Transverse colon (tissue), 4 donors: ENCODE results near the gene ATP13A1.

Experiments used
- POLR2A ChIP-seq: fragments of 450-650 bp; IDR thresholded peaks from one replicate; pipeline ENCODE4 v1.6.1; 2016; ENCODE audit warnings: antibody characterized with exemption, mild to moderate bottlenecking, moderate library complexity
- POLR2AphosphoS5 ChIP-seq, 3 donors: sonication (generic); formaldehyde crosslinking; IDR thresholded peaks; one replicate each; pipeline ENCODE4 v1.6.1; 2016; ENCODE audit warnings: antibody characterized with exemption in 3 of 3
- TF ChIP-seq, protein P1 (sequence below), 5 experiments: fragments of 200-600 bp in 3 of 5; fragments of 450-650 bp in 2 of 5; sonication (generic) in 3 of 5; IDR thresholded peaks; 1 replicate in 2 of 5; 2 replicates in 3 of 5; pipeline ENCODE4 v1.5.1; 2016 to 2017; ENCODE audit warnings: antibody characterized with exemption in 5 of 5, inconsistent platforms in 3 of 5, mild to moderate bottlenecking in 2 of 5, moderate library complexity in 1 of 5

GRCh38 chr19:19633711-19634515, 29.6 kb downstream of the ATP13A1 start:
- TF ChIP-seq, protein P1, sequence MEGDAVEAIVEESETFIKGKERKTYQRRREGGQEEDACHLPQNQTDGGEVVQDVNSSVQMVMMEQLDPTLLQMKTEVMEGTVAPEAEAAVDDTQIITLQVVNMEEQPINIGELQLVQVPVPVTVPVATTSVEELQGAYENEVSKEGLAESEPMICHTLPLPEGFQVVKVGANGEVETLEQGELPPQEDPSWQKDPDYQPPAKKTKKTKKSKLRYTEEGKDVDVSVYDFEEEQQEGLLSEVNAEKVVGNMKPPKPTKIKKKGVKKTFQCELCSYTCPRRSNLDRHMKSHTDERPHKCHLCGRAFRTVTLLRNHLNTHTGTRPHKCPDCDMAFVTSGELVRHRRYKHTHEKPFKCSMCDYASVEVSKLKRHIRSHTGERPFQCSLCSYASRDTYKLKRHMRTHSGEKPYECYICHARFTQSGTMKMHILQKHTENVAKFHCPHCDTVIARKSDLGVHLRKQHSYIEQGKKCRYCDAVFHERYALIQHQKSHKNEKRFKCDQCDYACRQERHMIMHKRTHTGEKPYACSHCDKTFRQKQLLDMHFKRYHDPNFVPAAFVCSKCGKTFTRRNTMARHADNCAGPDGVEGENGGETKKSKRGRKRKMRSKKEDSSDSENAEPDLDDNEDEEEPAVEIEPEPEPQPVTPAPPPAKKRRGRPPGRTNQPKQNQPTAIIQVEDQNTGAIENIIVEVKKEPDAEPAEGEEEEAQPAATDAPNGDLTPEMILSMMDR (IDR thresholded peaks at IDR 0.05), result no peak
- no peak for TF ChIP-seq POLR2A
- no peak for TF ChIP-seq POLR2AphosphoS5 (IDR thresholded peaks at IDR 0.05)
